Neural progenitor cell (in vitro differentiated cells): ENCODE measurements around the gene RNF144A. TPM values are rescaled to one million over a fixed set of nuclear protein-coding genes. Genes with fewer than 3 reads are reported as not detected.
A peak's percentile ranks its signal among the peaks of the same experiment; 100 is the strongest.

Experiments used
- DNase-seq: peaks from one replicate; pipeline ENCODE4 v3.0.0-alpha.2; 2016; ENCODE audit warnings: low spot score
- H2AFZ ChIP-seq: fragments of 200-600 bp; sonication (generic); replicated peaks from 2 replicates; pipeline ENCODE4 v1.6.1; 2016; ENCODE audit warnings: antibody characterized with exemption
- H3F3A ChIP-seq: fragments of 200-600 bp; sonication (generic); 2 replicates; pipeline ENCODE4 v1.6.1; 2016; ENCODE audit warnings: antibody characterized with exemption, low read depth
- H3K27ac ChIP-seq: fragments of 200-600 bp; sonication (generic); 2 replicates; pipeline ENCODE4 v1.5.1; 2016; ENCODE audit warnings: mild to moderate bottlenecking
- H3K27me3 ChIP-seq: fragments of 200-600 bp; sonication (generic); 2 replicates; pipeline ENCODE4 v1.6.1; 2016; ENCODE audit warnings: mild to moderate bottlenecking, moderate library complexity
- H3K36me3 ChIP-seq: fragments of 200-600 bp; sonication (generic); 2 replicates; pipeline ENCODE4 v1.5.1; 2016
- H3K4me1 ChIP-seq: fragments of 200-600 bp; sonication (generic); 2 replicates; pipeline ENCODE4 v1.6.1; 2016; ENCODE audit warnings: mixed run types
- H3K4me2 ChIP-seq: fragments of 200-600 bp; sonication (generic); 2 replicates; pipeline ENCODE4 v1.6.1; 2016
- H3K4me3 ChIP-seq: fragments of 200-600 bp; sonication (generic); 2 replicates; pipeline ENCODE4 v1.5.1; 2016
- H3K79me2 ChIP-seq: fragments of 200-600 bp; sonication (generic); 2 replicates; pipeline ENCODE4 v1.6.1; 2016; ENCODE audit warnings: low read depth
- H3K9ac ChIP-seq: fragments of 200-600 bp; sonication (generic); 2 replicates; pipeline ENCODE4 v1.6.1; 2016
- H3K9me3 ChIP-seq: fragments of 200-600 bp; sonication (generic); 2 replicates; pipeline ENCODE4 v1.5.1; 2016; ENCODE audit warnings: low read depth
- H4K20me1 ChIP-seq: fragments of 200-600 bp; sonication (generic); 2 replicates; pipeline ENCODE4 v1.6.1; 2016; ENCODE audit warnings: low read depth
- H3K27ac Mint-ChIP-seq: 3 replicates; pipeline ENCODE4 v1.8.0; 2021; ENCODE audit warnings: mixed read lengths
- H3K27me3 Mint-ChIP-seq: 2 replicates; pipeline ENCODE4 v1.8.0; 2022; ENCODE audit warnings: low read depth, mild to moderate bottlenecking, inconsistent platforms, moderate library complexity, mixed read lengths; ENCODE audit not compliant: insufficient read depth
- H3K36me3 Mint-ChIP-seq: 3 replicates; pipeline ENCODE4 v1.8.0; 2021; ENCODE audit warnings: mixed read lengths
- H3K4me1 Mint-ChIP-seq: 3 replicates; pipeline ENCODE4 v1.8.0; 2021; ENCODE audit warnings: mixed read lengths
- H3K4me3 Mint-ChIP-seq: 3 replicates; pipeline ENCODE4 v1.8.0; 2021; ENCODE audit warnings: mild to moderate bottlenecking, moderate library complexity, mixed read lengths
- H3K9me3 Mint-ChIP-seq: 3 replicates; pipeline ENCODE4 v1.8.0; 2020; ENCODE audit warnings: mixed read lengths
- CTCF ChIP-seq: fragments of 200-600 bp; sonication (generic); IDR thresholded peaks from 2 replicates; pipeline ENCODE4 v1.5.1; 2017; ENCODE audit warnings: antibody characterized with exemption, mild to moderate bottlenecking
- EZH2 ChIP-seq: fragments of 200-600 bp; sonication (generic); IDR thresholded peaks from 2 replicates; pipeline ENCODE4 v1.6.1; 2017; ENCODE audit warnings: antibody characterized with exemption, mild to moderate bottlenecking, moderate library complexity
- EZH2phosphoT487 ChIP-seq: fragments of 200-600 bp; sonication (generic); IDR thresholded peaks from 2 replicates; pipeline ENCODE4 v1.6.1; 2017; ENCODE audit warnings: antibody characterized with exemption
- total RNA-seq: library from RNA; depleted of rRNA; stranded (reverse); fragments of >200 nt; gene quantifications from 2 replicates; pipeline ENCODE4 v1.2.3, GENCODE V29; 2015; ENCODE audit warnings: low replicate concordance

The RNF144A gene
- total RNA-seq, 1 donor from 2014 or later: 32.0 TPM

- H2AFZ ChIP-seq: no peak overlapping the region
- Mint-ChIP-seq H3K27me3 (peaks cover 2% of the 10 kb centered on the region), H3K27ac (no peak overlapping the region), H3K4me1 (peaks cover 44% of the 10 kb centered on the region), H3K4me3 (no peak overlapping the region), H3K36me3 (peaks cover 39% of the 10 kb centered on the region), H3K9me3 (no peaks in the 10 kb centered on the region)
- no peak overlapping the region for H3K4me3 ChIP-seq
- H3K4me1 ChIP-seq: peaks cover 11% of the 10 kb centered on the region
- H4K20me1 ChIP-seq: peaks cover 6% of the 10 kb centered on the region
- no peaks in the 10 kb centered on the region for H3K36me3 ChIP-seq
- H3K27ac ChIP-seq: no peak overlapping the region
- no peaks in the 10 kb centered on the region for H3F3A ChIP-seq
- H3K4me2 ChIP-seq: no peak overlapping the region
- H3K9me3 ChIP-seq: no peaks in the 10 kb centered on the region
- H3K27me3 ChIP-seq: no peaks in the 10 kb centered on the region
- H3K79me2 ChIP-seq: no peaks in the 10 kb centered on the region
- no peak overlapping the region for H3K9ac ChIP-seq
- no peak for TF ChIP-seq EZH2phosphoT487
- no peak for TF ChIP-seq CTCF
- no peak for TF ChIP-seq EZH2
- DNase-seq: no peak
Measured at GRCh38 chr2:7020468-7020867, 103.3 kb downstream of the RNF144A start.

GRCh38 chr2:7020939-7021470 lies 103.8 kb downstream of the RNF144A start:
- Histone ChIP-seq H3K4me2 (no peak overlapping the region), H3K27me3 (no peaks in the 10 kb centered on the region), H3K79me2 (no peaks in the 10 kb centered on the region), H3K36me3 (no peaks in the 10 kb centered on the region), H3F3A (no peaks in the 10 kb centered on the region), H3K27ac (no peak overlapping the region), H3K4me3 (no peak overlapping the region), H4K20me1 (peaks cover 6% of the 10 kb centered on the region), H2AFZ (no peak overlapping the region), H3K9ac (no peak overlapping the region), H3K9me3 (no peaks in the 10 kb centered on the region), H3K4me1 (peaks cover 11% of the 10 kb centered on the region)
- Mint-ChIP-seq H3K4me3 (no peak overlapping the region), H3K27ac (peak overlapping the region; percentile 78), H3K4me1 (peaks cover 41% of the 10 kb centered on the region), H3K27me3 (peaks cover 2% of the 10 kb centered on the region), H3K9me3 (no peaks in the 10 kb centered on the region), H3K36me3 (peaks cover 42% of the 10 kb centered on the region)
- TF ChIP-seq EZH2 (no peak), EZH2phosphoT487 (no peak), CTCF (no peak)
- DNase-seq: no peak

- H3K4me1 ChIP-seq: peaks cover 11% of the 10 kb centered on the region
- H3K36me3 Mint-ChIP-seq: peaks cover 51% of the 10 kb centered on the region
- H3K9ac ChIP-seq: no peak overlapping the region
- peaks cover 4% of the 10 kb centered on the region for H4K20me1 ChIP-seq
- H3K27ac Mint-ChIP-seq: no peak overlapping the region
- DNase-seq: no peak
- H2AFZ ChIP-seq: no peak overlapping the region
- TF ChIP-seq EZH2phosphoT487: no peak
- TF ChIP-seq EZH2: no peak
- no peak for TF ChIP-seq CTCF
- H3K27me3 ChIP-seq: no peaks in the 10 kb centered on the region
- peaks cover 2% of the 10 kb centered on the region for H3K27me3 Mint-ChIP-seq
- H3K4me3 ChIP-seq: no peak overlapping the region
- no peaks in the 10 kb centered on the region for H3F3A ChIP-seq
- H3K4me2 ChIP-seq: no peak overlapping the region
- H3K9me3 Mint-ChIP-seq: no peaks in the 10 kb centered on the region
- H3K9me3 ChIP-seq: no peaks in the 10 kb centered on the region
- no peaks in the 10 kb centered on the region for H3K79me2 ChIP-seq
- H3K27ac ChIP-seq: no peak overlapping the region
- peaks cover 35% of the 10 kb centered on the region for H3K4me1 Mint-ChIP-seq
- H3K36me3 ChIP-seq: no peaks in the 10 kb centered on the region
- no peak overlapping the region for H3K4me3 Mint-ChIP-seq
Measured at GRCh38 chr2:7022492-7023385, 105.5 kb downstream of the RNF144A start.
